DMS79 treated with DMSO at 0.1 percent for 48 hours (cell line): ENCODE results near the gene DAO.
"Not testable (repeated sequence)": the region's sequence is repeated elsewhere in the genome, so short reads cannot be mapped to it uniquely, and the experiment has no call there.

ENCODE experiments used
- DNase-seq: peaks from one replicate; lab custom pipeline; 2025; lab: John Stamatoyannopoulos, UW

Gene DAO

DNA sequence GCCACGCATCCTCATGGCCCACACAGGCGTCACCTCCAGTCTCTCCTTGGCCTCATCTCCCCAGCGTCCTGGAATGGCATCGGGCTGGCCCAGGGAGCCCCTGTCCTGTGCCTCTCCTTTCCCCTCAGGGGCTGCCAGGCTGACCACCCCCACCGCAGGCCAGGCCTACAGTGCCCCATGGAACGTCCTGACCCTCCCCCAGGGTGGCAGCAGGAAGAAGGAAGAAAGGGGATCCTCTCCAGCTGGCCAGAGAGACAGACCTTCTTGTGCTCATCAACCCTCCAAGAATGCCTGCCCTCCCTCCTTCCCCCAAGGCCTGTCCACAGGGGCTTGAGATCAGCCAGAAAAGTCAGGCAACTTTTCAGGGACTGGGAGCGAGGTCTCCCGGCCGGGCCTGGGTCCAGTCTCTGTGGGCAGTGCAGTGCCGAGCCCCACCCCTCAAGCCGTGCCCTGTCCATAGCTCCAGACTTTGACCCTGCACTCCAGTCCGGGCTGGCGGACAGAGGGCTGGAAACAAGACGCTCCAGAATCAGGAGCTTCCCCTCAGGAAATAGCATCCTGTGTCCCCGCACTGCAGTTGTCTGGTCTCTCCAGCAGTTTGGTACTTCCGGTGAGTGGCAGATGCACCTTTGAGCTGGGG lies at the start of gene DAO:
Gene DAO (plus strand): TSS at position 478 of the 640 bp plus-strand sequence. CDS start 4,915 bp downstream, outside the sequence.
- no peak for DNase-seq

DNA sequence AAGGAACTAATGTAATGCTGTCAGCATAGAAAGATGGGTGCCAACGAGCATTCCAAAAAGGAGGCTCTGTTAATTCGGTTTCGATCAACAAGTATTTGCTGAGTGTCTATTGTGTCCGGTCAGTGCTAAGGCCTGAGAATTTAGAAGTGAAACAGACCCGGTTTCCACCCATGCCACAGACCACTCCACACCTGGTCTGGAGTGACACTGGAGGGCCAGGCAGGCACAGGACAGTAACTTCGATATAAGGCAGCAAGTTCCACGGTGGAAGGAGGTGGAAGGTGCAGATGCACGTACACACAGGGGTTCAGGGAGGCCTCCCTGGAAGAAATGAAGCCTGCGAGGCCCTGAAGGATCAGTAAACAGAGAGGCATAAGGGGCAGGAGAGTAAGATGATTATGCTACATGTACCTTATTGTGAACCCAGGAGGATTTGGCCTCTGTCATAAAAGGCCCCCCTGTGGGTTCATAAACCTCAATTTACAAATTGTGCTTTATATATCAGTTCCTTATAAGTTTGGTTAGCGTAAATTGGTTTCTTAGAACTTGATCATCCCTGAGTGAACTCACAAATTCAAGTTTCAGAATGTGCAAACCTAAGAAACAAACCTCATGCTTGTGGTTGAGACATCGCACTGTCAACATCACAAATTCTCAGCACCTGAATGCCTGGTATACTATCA lies 48.4 kb upstream of the DAO start:
- DNase-seq = no peak

- no peak for DNase-seq
Observed at GRCh38 chr12:108832208-108832607, 47.7 kb upstream of the DAO start.

- no peak for DNase-seq
Observed at GRCh38 chr12:108832730-108833354, 47.0 kb upstream of the DAO start.

DNA sequence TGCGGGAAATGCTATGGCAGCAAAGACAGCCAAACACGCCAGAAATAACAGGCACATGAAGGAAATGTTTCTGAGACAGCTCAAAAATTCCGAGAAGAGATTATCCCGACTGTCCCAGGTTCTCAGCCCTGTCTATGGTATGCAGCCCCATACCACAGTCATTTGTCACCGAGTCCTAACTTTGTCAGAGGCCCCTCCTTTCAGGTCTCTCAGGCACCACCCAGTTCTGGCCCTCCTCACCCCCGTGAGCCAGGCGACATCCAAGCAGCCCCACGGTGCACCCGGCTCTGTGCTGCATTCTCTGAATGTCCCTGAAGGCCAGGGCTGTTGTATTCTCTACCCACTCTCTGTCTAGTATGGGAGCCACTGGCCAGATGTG lies 46.5 kb upstream of the DAO start:
- DNase-seq = no peak

GRCh38 chr12:108833757-108834472 lies 46.0 kb upstream of the DAO start:
- no peak for DNase-seq

- no peak for DNase-seq
Observed at GRCh38 chr12:108835860-108836634, 43.8 kb upstream of the DAO start.

DNA sequence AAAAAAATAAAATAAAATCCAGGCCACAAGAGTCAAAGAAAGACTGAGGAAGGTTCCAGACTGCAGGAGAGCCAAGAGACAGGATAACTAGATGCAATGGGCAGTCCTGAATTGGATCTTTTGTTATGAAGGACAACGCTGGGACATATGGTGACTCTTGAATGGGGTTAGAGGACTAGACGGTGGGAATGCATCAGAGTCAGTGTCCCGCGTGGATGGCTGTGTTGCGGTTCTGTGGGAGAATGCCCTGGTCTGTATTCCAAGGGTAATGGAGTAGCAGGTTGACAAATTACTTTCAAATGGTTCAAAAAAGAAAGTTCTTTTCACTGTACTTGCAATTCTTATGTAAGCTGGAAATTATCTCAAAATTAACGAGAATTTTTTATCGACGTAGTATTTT lies 42.7 kb upstream of the DAO start:
- DNase-seq = no peak

DNA sequence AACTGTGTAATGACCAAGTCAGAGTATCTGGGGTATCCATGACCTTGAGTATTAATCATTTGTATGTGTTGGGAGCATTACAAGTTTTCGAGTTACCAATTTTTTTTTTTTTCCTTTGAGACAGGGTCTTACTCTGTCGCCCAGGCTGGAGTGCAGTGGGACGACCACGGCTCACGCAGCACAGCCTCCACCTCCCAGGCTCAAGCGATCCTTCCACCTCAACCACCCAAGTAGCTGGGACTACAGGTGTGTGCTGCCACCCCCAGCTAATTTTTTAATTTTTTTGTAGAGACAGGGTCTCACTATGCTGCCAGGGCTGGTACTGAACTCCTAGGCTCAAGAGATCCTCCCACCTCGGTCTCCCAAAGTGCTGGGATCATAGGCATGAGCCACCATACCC lies 42.2 kb upstream of the DAO start:
- DNase-seq = no peak

- DNase-seq = peak; percentile 4
Observed at GRCh38 chr12:108838194-108839017, 41.5 kb upstream of the DAO start.

DNA sequence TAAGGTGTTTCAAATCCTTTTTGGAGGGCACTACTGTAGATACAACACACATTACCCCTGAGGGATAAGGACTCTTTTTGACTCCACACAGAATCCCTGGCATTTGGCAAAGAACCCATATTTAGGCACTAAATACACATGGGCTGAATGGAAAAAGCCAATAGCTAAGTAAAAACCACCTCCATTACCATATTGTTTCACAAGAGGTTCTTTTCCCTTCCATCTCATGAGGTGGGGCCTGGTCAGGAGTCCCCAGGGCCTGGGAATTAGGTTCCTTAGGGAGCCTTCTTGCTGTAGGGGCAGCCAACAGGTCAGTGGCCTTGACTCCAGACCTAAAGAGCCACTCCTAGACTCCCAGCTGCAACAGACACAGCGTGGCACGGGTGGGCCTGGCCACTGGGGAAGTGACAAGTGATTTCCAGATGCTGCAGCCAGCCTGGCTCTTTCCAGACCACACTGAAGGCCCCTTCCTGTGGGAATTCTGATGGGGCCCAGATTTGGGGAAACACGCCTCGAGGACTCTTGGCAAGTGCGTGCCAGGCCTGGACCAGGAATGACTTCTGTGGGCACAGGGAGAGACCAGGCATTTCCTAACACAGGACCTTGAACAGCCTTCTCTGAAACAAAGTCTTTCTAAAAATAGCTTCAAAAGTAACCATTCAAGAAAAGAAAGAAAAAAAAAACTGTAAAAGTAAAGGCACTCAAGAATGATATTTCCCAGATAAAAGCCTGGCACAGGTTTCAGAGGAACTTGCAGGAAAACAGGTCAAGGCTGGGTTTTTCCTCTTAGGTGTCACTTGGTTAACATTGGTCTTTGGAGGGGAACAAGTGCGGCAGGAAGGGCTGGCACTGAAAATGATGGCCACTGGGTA lies 40.6 kb upstream of the DAO start:
- no peak for DNase-seq

DNA sequence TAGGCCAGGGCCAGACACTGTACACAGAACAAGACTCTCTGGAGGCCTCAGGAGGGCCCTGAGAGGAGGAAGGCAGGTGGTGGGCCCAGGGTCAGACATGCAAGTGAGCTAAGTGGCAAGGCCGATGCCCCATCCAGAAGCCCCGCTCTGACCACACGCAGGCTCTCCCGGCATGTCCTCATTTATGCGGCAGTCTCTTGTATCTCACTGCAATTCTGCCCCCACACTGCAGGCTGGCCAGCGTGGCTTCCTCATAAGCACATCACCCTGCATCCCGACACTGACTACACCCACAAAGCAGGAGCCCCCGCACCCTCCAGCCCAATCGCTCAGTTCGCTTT lies 40.0 kb upstream of the DAO start:
- no peak for DNase-seq

- DNase-seq = no peak
Observed at GRCh38 chr12:108840605-108841332, 39.1 kb upstream of the DAO start.

GRCh38 chr12:108841825-108842224 lies 38.1 kb upstream of the DAO start:
- not testable (repeated sequence) for DNase-seq

GRCh38 chr12:108842361-108842760 lies 37.5 kb upstream of the DAO start:
- no peak for DNase-seq

- DNase-seq = no peak
Observed at GRCh38 chr12:108843187-108843586, 36.7 kb upstream of the DAO start.

DNA sequence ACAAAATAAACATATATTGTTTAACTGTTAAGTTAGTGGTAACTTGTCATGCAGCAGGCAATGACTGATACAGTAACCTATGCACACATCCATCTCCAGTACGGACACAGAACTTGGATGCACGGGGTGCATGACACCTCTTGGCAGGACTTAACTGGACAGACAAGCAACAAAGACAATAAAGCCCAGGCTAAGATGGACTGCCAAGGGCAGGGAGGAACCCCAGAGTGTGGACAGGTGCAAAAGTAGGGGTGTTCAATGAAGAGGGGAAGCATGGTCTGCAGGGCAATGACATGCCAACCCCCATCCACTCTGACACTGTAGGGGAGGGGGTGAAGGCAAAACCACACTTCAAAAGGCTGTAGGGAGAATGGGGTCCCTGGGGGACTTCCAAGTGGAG lies 34.2 kb upstream of the DAO start:
- DNase-seq = no peak

- no peak for DNase-seq
Observed at GRCh38 chr12:108846290-108846701, 33.6 kb upstream of the DAO start.

DNA sequence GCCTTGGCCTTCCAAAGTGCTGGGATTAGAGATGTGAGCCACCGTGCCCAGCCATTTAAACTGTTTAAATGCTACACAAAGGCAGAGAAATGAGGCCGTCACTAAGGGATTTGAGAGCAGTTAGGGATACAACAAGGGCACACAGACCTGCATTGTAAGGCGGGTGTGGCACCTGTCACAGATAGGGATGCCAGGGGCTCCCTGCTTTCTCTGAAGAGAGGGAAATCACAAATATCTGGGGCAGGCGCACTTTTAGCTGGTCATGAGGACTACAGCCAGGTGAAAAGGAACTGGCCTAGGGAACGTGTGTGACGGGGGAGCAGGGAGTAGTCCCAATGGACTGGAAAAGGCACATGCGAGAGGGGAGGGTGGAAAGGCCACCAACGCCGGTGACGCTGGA lies 32.2 kb upstream of the DAO start:
- DNase-seq = no peak

GRCh38 chr12:108849660-108850059 lies 30.2 kb upstream of the DAO start:
- no peak for DNase-seq
